ENCODE measurements around the gene ADARB2. TPM values are rescaled to one million over a fixed set of nuclear protein-coding genes. Genes with fewer than 3 reads are reported as not detected.

The ADARB2 gene
- total and polyA plus RNA-seq, 2 donors (not counting 1 experiment from before 2014, with no cell fraction given), result not detected

GRCh38 chr10:1577945-1578344 is 159.4 kb downstream of the ADARB2 start:
- DNase-seq (ENCODE audit: low read depth in 2 of 2), result no peak
- H3K79me2 ChIP-seq (ENCODE audit: control insufficient read depth, insufficient read depth, low read length), result no peaks in the 10 kb centered on the region
- H2AFZ ChIP-seq (ENCODE audit: low read length), result no peak overlapping the region
- no peaks in the 10 kb centered on the region for H3K36me3 ChIP-seq (ENCODE audit: control insufficient read depth, insufficient read depth, low read length)
- no peaks in the 10 kb centered on the region for H3K4me1 ChIP-seq (ENCODE audit: control insufficient read depth, extremely low read depth, insufficient read depth, low read length)
- TF ChIP-seq CTCF (conservative IDR thresholded peaks at IDR 0.05 in 1 of 2, IDR thresholded peaks at IDR 0.05 in 1 of 2; ENCODE audit: low read depth in 1 of 2, low read length in 2 of 2) (no peak), EZH2 (IDR thresholded peaks at IDR 0.05; ENCODE audit: low read length, missing control alignments) (no peak)
- H3K4me2 ChIP-seq (ENCODE audit: extremely low read depth, insufficient read depth, low read length), result no peak overlapping the region
- H3K4me3 ChIP-seq (replicated peaks in 1 of 4; ENCODE audit: control extremely low read depth in 1 of 4, insufficient read depth in 1 of 4, low read depth in 3 of 4, low read length in 4 of 4), result no peak overlapping the region
- H3K9me3 ChIP-seq (ENCODE audit: control insufficient read depth, insufficient read depth, low read depth, low read length), result no peaks in the 10 kb centered on the region
- H3K9ac ChIP-seq (ENCODE audit: insufficient read depth, low read length), result no peak overlapping the region
- no peaks in the 10 kb centered on the region for H3K27me3 ChIP-seq (ENCODE audit: control insufficient read depth, insufficient read depth, low read length)
- no peak overlapping the region for H3K27ac ChIP-seq (ENCODE audit: insufficient read depth, low read length)
- no peaks in the 10 kb centered on the region for H4K20me1 ChIP-seq (ENCODE audit: control insufficient read depth, extremely low read depth, insufficient read depth, low read length)

GRCh38 chr10:1577373-1577770 is 160.0 kb downstream of the ADARB2 start:
- TF ChIP-seq EZH2 (IDR thresholded peaks at IDR 0.05; ENCODE audit: low read length, missing control alignments) (no peak), CTCF (conservative IDR thresholded peaks at IDR 0.05 in 1 of 2, IDR thresholded peaks at IDR 0.05 in 1 of 2; ENCODE audit: low read depth in 1 of 2, low read length in 2 of 2) (no peak)
- H3K9ac ChIP-seq (ENCODE audit: insufficient read depth, low read length), result no peak overlapping the region
- H2AFZ ChIP-seq (ENCODE audit: low read length), result no peak overlapping the region
- H3K27ac ChIP-seq (ENCODE audit: insufficient read depth, low read length), result no peak overlapping the region
- H3K27me3 ChIP-seq (ENCODE audit: control insufficient read depth, insufficient read depth, low read length), result no peaks in the 10 kb centered on the region
- H4K20me1 ChIP-seq (ENCODE audit: control insufficient read depth, extremely low read depth, insufficient read depth, low read length), result no peaks in the 10 kb centered on the region
- no peaks in the 10 kb centered on the region for H3K9me3 ChIP-seq (ENCODE audit: control insufficient read depth, insufficient read depth, low read depth, low read length)
- H3K79me2 ChIP-seq (ENCODE audit: control insufficient read depth, insufficient read depth, low read length), result no peaks in the 10 kb centered on the region
- H3K36me3 ChIP-seq (ENCODE audit: control insufficient read depth, insufficient read depth, low read length), result no peaks in the 10 kb centered on the region
- no peak for DNase-seq (ENCODE audit: low read depth in 2 of 2)
- no peak overlapping the region for H3K4me3 ChIP-seq (replicated peaks in 1 of 4; ENCODE audit: control extremely low read depth in 1 of 4, insufficient read depth in 1 of 4, low read depth in 3 of 4, low read length in 4 of 4)
- H3K4me2 ChIP-seq (ENCODE audit: extremely low read depth, insufficient read depth, low read length), result no peak overlapping the region
- H3K4me1 ChIP-seq (ENCODE audit: control insufficient read depth, extremely low read depth, insufficient read depth, low read length), result no peaks in the 10 kb centered on the region

- DNase-seq (ENCODE audit: low read depth in 2 of 2), result no peak
- H3K4me1 ChIP-seq (ENCODE audit: control insufficient read depth, extremely low read depth, insufficient read depth, low read length), result no peaks in the 10 kb centered on the region
- no peak overlapping the region for H3K4me2 ChIP-seq (ENCODE audit: extremely low read depth, insufficient read depth, low read length)
- H4K20me1 ChIP-seq (ENCODE audit: control insufficient read depth, extremely low read depth, insufficient read depth, low read length), result no peaks in the 10 kb centered on the region
- no peak for TF ChIP-seq CTCF (conservative IDR thresholded peaks at IDR 0.05 in 1 of 2, IDR thresholded peaks at IDR 0.05 in 1 of 2; ENCODE audit: low read depth in 1 of 2, low read length in 2 of 2)
- TF ChIP-seq EZH2 (IDR thresholded peaks at IDR 0.05; ENCODE audit: low read length, missing control alignments), result no peak
- no peaks in the 10 kb centered on the region for H3K36me3 ChIP-seq (ENCODE audit: control insufficient read depth, insufficient read depth, low read length)
- no peak overlapping the region for H3K27ac ChIP-seq (ENCODE audit: insufficient read depth, low read length)
- no peak overlapping the region for H2AFZ ChIP-seq (ENCODE audit: low read length)
- no peaks in the 10 kb centered on the region for H3K27me3 ChIP-seq (ENCODE audit: control insufficient read depth, insufficient read depth, low read length)
- no peak overlapping the region for H3K4me3 ChIP-seq (replicated peaks in 1 of 4; ENCODE audit: control extremely low read depth in 1 of 4, insufficient read depth in 1 of 4, low read depth in 3 of 4, low read length in 4 of 4)
- H3K9me3 ChIP-seq (ENCODE audit: control insufficient read depth, insufficient read depth, low read depth, low read length), result peaks cover 2% of the 10 kb centered on the region
- H3K9ac ChIP-seq (ENCODE audit: insufficient read depth, low read length), result no peak overlapping the region
- no peaks in the 10 kb centered on the region for H3K79me2 ChIP-seq (ENCODE audit: control insufficient read depth, insufficient read depth, low read length)
Measured at GRCh38 chr10:1576467-1577372, 160.6 kb downstream of the ADARB2 start.
